Esophagus squamous epithelium (tissue), 4 donors: Measurements from ENCODE around the gene NPSR1.

ENCODE experiments used
- CTCF ChIP-seq, 6 experiments: fragments of 450-650 bp in 4 of 6; fragments of 200-600 bp in 2 of 6; sonication (generic) in 2 of 6; IDR thresholded peaks; one replicate each; pipeline ENCODE4 v1.5.1; 2016 to 2019; ENCODE audit warnings: antibody characterized with exemption in 6 of 6, mild to moderate bottlenecking in 4 of 6, moderate library complexity in 4 of 6
- POLR2A ChIP-seq, 4 donors: fragments of 450-650 bp; IDR thresholded peaks; one replicate each; pipeline ENCODE4 v1.6.1; 2017; ENCODE audit warnings: antibody characterized with exemption in 4 of 4, mild to moderate bottlenecking in 4 of 4, moderate library complexity in 3 of 4

DNA sequence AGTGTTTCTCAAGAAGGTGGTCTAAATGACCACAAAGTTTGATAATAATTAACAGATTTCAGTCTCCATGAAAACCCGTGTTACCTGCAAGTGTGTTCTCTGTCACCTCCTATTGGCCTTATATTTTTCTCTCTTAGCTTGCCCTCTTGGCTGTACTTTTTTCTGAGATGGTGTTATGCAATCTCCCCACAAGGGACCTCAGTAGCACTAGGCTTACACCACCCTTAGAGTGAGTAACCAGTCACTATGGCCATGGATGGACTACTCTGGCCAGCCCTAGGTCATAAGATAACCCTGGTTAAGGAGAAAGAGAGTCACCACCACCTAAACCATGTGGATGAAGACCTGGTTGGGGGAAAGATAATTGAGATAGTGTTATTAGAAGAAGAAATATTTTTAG lies 76.8 kb downstream of the NPSR1 start:
- TF ChIP-seq CTCF (IDR thresholded peaks at IDR 0.05) (no peak), POLR2A (IDR thresholded peaks at IDR 0.05) (no peak)
